H1 (cell line): Measurements from ENCODE around the gene IFT80. TPM values are rescaled to one million over a fixed set of nuclear protein-coding genes. Genes with fewer than 3 reads are reported as not detected.

Experiments used
- GABPA ChIP-seq: IDR thresholded peaks from 2 replicates; pipeline ENCODE4 v1.6.1; 2011; ENCODE audit warnings: mild to moderate bottlenecking, low read length, moderate library complexity, borderline replicate concordance; ENCODE audit not compliant: insufficient read depth
- JUND ChIP-seq: IDR thresholded peaks from 2 replicates; pipeline ENCODE4 v1.6.1; 2011; ENCODE audit warnings: mild to moderate bottlenecking, improper control_type of control experiment, low read length
- NRF1 ChIP-seq: IDR thresholded peaks from 2 replicates; pipeline ENCODE4 v1.6.1; 2011; ENCODE audit warnings: mild to moderate bottlenecking, low read depth, low read length, improper control_type of control experiment
- RAD21 ChIP-seq, 2 experiments: IDR thresholded peaks in 1 of 2; conservative IDR thresholded peaks in 1 of 2; 2 replicates each; pipeline ENCODE4 v1.6.1; 2011; ENCODE audit warnings: low read depth in 2 of 2, low read length in 2 of 2, improper control_type of control experiment in 1 of 2, inconsistent platforms in 1 of 2, mild to moderate bottlenecking in 1 of 2, moderate library complexity in 1 of 2
- TCF12 ChIP-seq: IDR thresholded peaks from 2 replicates; pipeline ENCODE4 v1.6.1; 2011; ENCODE audit warnings: low read depth, mild to moderate bottlenecking, low read length
- polyA plus RNA-seq, 7 experiments: library from polyadenylated mRNA; depleted of rRNA in 3 of 7; stranded (reverse) in 5 of 7; unstranded in 2 of 7; fragments of >200 nt in 5 of 7; fragments of 200-250 nt in 2 of 7; gene quantifications; 1 replicate in 5 of 7; 2 replicates in 1 of 7; 4 replicates in 1 of 7; pipeline versions ENCODE4 v1.2.1 to v1.2.3, GENCODE V29; 2011 to 2013; ENCODE audit warnings: missing spikeins in 2 of 7, mixed read lengths in 2 of 7
- total RNA-seq: library from RNA; stranded (reverse); fragmentation: NEBNext Ultra II Directional; extraction: Animal tissue kit (Norgen Biotek cat#: 25700); gene quantifications from 2 replicates; pipeline ENCODE4 v1.2.1, GENCODE V29; 2021

The IFT80 gene
- total and polyA plus RNA-seq, 2 of the 8 experiments (the other 6 are each of a cell fraction or from before 2014, with no cell fraction given): 7.2 to 25.9 TPM

DNA sequence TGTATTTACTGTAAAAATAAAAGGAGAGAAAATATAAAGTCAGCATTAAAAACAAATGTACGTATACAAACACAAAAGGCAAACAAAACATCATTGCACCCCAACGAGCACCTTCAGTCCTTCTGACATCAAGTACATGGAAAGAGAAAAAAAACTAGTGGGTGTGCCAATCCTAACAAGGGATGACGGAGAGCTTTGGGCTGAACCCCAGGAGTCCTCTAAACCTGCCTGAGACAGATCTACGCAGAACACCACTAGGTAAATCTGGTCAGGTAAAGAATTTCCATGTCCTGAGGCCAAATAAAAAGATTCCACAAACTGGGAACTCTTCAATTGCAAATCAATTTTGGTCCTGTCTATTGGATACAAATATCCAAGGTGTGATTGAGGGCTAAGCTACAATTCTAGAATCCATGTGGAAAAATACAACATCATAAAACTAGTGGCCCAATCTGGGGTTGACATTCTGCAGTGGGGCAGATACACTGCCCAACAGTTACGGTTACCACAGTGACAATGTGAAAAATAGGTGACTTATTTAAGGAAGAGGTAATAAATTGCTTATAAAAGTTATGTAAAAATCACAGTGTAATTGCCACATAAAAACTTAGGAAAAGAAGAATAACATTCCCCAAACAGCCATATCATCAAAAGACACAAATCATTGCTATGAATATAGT, 14.2 kb downstream of the IFT80 start (continued):
- TF ChIP-seq NRF1: no peak
- no peak for TF ChIP-seq TCF12
- no peak for TF ChIP-seq RAD21 (IDR thresholded peaks at IDR 0.05 in 1 of 2, conservative IDR thresholded peaks at IDR 0.05 in 1 of 2; ENCODE audit: low read depth in 2 of 2, low read length in 2 of 2)
- TF ChIP-seq GABPA: no peak
- no peak for TF ChIP-seq JUND
